Fibroblast of mammary gland (primary cell): ENCODE measurements around the gene MC3R.

Experiments
- DNase-seq: peaks from one replicate; pipeline ENCODE4 v3.0.0-alpha.2; 2010; ENCODE audit warnings: low read depth
- H3K4me3 ChIP-seq: 2 replicates; pipeline ENCODE4 v1.5.1; 2011; ENCODE audit warnings: low read depth, mild to moderate bottlenecking, low read length, moderate library complexity; ENCODE audit not compliant: control insufficient read depth
- CTCF ChIP-seq: conservative IDR thresholded peaks from 2 replicates; pipeline ENCODE4 v1.5.1; 2011; ENCODE audit warnings: low read depth, low read length, inconsistent platforms; ENCODE audit not compliant: control insufficient read depth, insufficient read depth

The MC3R gene

GRCh38 chr20:56244259-56244658 is 4.3 kb upstream of the MC3R start:
- no peak for TF ChIP-seq CTCF
- no peak for DNase-seq
- H3K4me3 ChIP-seq, result no peak overlapping the region

- TF ChIP-seq CTCF, result no peak
Observed at GRCh38 chr20:56245761-56246160, 2.8 kb upstream of the MC3R start.

GRCh38 chr20:56249244-56249955 is 868 bp downstream of the MC3R start:
- TF ChIP-seq CTCF, result peak; percentile 31
- peak; percentile 13 for DNase-seq
- H3K4me3 ChIP-seq, result no peak overlapping the region

More at GRCh38 chr20:56245761-56246160, 2.8 kb upstream of the MC3R start:
- DNase-seq, result peak; percentile 20
- H3K4me3 ChIP-seq, result no peak overlapping the region

GRCh38 chr20:56249956-56250355 is 1.4 kb downstream of the MC3R start:
- no peak overlapping the region for H3K4me3 ChIP-seq
- no peak for DNase-seq

GRCh38 chr20:56257604-56258003 is 9.1 kb downstream of the MC3R start:
- no peak for DNase-seq
- no peak overlapping the region for H3K4me3 ChIP-seq
- no peak for TF ChIP-seq CTCF

More at GRCh38 chr20:56249956-56250355, 1.4 kb downstream of the MC3R start:
- no peak for TF ChIP-seq CTCF

GRCh38 chr20:56259948-56260347 is 11.4 kb downstream of the MC3R start:
- no peak for TF ChIP-seq CTCF
- no peak overlapping the region for H3K4me3 ChIP-seq
- no peak for DNase-seq
